ENCODE data around the gene TRIM22. TPM values are rescaled to one million over a fixed set of nuclear protein-coding genes. Genes with fewer than 3 reads are reported as not detected.

Gene TRIM22
- polyA plus RNA-seq, 3 donors: 122 to 277 (median 132) TPM

DNA sequence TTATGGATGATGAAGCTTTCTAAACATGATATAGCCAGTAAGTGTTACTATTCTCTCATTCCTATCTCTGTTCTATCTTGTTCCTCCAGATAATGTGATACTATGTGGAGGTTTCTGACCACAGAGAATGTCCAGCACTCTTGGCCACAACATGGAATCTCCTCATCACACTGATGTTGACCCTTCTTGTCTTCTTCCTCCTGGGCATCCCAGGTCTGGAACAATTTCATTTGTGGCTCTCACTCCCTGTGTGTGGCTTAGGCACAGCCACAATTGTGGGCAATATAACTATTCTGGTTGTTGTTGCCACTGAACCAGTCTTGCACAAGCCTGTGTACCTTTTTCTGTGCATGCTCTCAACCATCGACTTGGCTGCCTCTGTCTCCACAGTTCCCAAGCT lies 36.8 kb downstream of the TRIM22 start:
- H4K20me1 ChIP-seq (ENCODE audit: insufficient read depth, low read length): no peaks in the 10 kb centered on the region
- no peaks in the 10 kb centered on the region for H3K36me3 Mint-ChIP-seq
- H3K27ac Mint-ChIP-seq: no peak overlapping the region
- H3K4me1 Mint-ChIP-seq: no peaks in the 10 kb centered on the region
- H2AFZ ChIP-seq (ENCODE audit: insufficient read depth, low read depth, low read length, poor library complexity, severe bottlenecking): no peak overlapping the region
- WGBS (ENCODE audit: insufficient coverage): 92% methylated on average over 1 of the region's 1 CpG
- H3K9me3 Mint-ChIP-seq: peaks cover 0 to 5% (median 0%) of the 10 kb centered on the region in 7 donors
- no peaks in the 10 kb centered on the region for H3K4me1 ChIP-seq (ENCODE audit: control insufficient read depth in 1 of 2, insufficient read depth in 2 of 2, low read length in 2 of 2)
- H3K4me3 ChIP-seq (replicated peaks in 1 of 3; ENCODE audit: low read depth in 2 of 3, low read length in 3 of 3): no peak overlapping the region
- H3K27ac ChIP-seq (ENCODE audit: low read depth in 1 of 2, low read length in 2 of 2): no peak overlapping the region
- no peaks in the 10 kb centered on the region for H3K27me3 ChIP-seq (ENCODE audit: control insufficient read depth in 2 of 2, insufficient read depth in 2 of 2, low read length in 2 of 2)
- H3K4me3 Mint-ChIP-seq: no peak overlapping the region
- DNase-seq: no peak
- H3K27me3 Mint-ChIP-seq (ENCODE audit: low read depth in 3 of 3): peaks cover 0 to 2% (median 2%) of the 10 kb centered on the region in 3 donors
- H3K36me3 ChIP-seq (replicated peaks in 1 of 2; ENCODE audit: control insufficient read depth in 1 of 2, insufficient read depth in 2 of 2, low read length in 2 of 2): no peaks in the 10 kb centered on the region
- no peaks in the 10 kb centered on the region for H3K79me2 ChIP-seq (ENCODE audit: insufficient read depth, low read length)
- intact Hi-C loops (cut with micrococcal nuclease): no loop called here
- no peaks in the 10 kb centered on the region for H3K9me3 ChIP-seq (replicated peaks in 1 of 2; ENCODE audit: control insufficient read depth in 1 of 2, insufficient read depth in 1 of 2, low read length in 2 of 2)
- H3K4me2 ChIP-seq (replicated peaks; ENCODE audit: extremely low read depth, low read length, poor library complexity, severe bottlenecking): no peak overlapping the region
- TF ChIP-seq, protein P1, sequence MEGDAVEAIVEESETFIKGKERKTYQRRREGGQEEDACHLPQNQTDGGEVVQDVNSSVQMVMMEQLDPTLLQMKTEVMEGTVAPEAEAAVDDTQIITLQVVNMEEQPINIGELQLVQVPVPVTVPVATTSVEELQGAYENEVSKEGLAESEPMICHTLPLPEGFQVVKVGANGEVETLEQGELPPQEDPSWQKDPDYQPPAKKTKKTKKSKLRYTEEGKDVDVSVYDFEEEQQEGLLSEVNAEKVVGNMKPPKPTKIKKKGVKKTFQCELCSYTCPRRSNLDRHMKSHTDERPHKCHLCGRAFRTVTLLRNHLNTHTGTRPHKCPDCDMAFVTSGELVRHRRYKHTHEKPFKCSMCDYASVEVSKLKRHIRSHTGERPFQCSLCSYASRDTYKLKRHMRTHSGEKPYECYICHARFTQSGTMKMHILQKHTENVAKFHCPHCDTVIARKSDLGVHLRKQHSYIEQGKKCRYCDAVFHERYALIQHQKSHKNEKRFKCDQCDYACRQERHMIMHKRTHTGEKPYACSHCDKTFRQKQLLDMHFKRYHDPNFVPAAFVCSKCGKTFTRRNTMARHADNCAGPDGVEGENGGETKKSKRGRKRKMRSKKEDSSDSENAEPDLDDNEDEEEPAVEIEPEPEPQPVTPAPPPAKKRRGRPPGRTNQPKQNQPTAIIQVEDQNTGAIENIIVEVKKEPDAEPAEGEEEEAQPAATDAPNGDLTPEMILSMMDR (IDR thresholded peaks at IDR 0.05): no peak
- no peak overlapping the region for H3K9ac ChIP-seq (ENCODE audit: insufficient read depth, low read length, poor library complexity, severe bottlenecking)

DNA sequence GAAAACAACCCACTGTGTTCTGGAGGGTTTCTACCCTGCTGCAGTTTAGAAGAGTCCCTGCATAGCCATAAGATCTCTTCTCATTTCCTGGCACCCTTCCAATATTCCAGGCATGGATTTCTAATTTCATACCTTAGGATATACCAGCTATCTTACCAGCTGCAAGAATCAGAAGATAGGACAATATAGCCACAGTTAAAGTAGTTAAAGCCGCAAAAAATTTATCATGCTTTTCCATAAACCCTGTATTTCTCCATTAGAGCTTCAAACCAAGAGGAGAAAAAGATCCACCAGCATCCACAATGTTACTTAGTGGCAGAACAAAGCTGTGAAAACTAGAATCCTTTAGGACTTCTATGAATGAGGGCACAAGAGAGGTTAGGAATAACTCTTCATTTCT lies 38.1 kb downstream of the TRIM22 start:
- 88% methylated on average over 1 of the region's 1 CpG for WGBS (ENCODE audit: insufficient coverage)
- intact Hi-C loops (cut with micrococcal nuclease): no loop called here
- H3K9ac ChIP-seq (ENCODE audit: insufficient read depth, low read length, poor library complexity, severe bottlenecking): no peak overlapping the region
- TF ChIP-seq, protein P1 (IDR thresholded peaks at IDR 0.05): no peak
- H3K79me2 ChIP-seq (ENCODE audit: insufficient read depth, low read length): no peaks in the 10 kb centered on the region
- H3K4me2 ChIP-seq (replicated peaks; ENCODE audit: extremely low read depth, low read length, poor library complexity, severe bottlenecking): no peak overlapping the region
- Mint-ChIP-seq H3K27ac (no peak overlapping the region), H3K9me3 (peaks cover 0 to 5% (median 0%) of the 10 kb centered on the region in 7 donors), H3K4me1 (no peaks in the 10 kb centered on the region), H3K27me3 (ENCODE audit: low read depth in 3 of 3) (peaks cover 0 to 2% (median 2%) of the 10 kb centered on the region in 3 donors), H3K36me3 (no peaks in the 10 kb centered on the region), H3K4me3 (no peak overlapping the region)
- H3K4me3 ChIP-seq (replicated peaks in 1 of 3; ENCODE audit: low read depth in 2 of 3, low read length in 3 of 3): no peak overlapping the region
- no peaks in the 10 kb centered on the region for H3K9me3 ChIP-seq (replicated peaks in 1 of 2; ENCODE audit: control insufficient read depth in 1 of 2, insufficient read depth in 1 of 2, low read length in 2 of 2)
- H3K27ac ChIP-seq (ENCODE audit: low read depth in 1 of 2, low read length in 2 of 2): no peak overlapping the region
- H2AFZ ChIP-seq (ENCODE audit: insufficient read depth, low read depth, low read length, poor library complexity, severe bottlenecking): no peak overlapping the region
- H4K20me1 ChIP-seq (ENCODE audit: insufficient read depth, low read length): no peaks in the 10 kb centered on the region
- no peaks in the 10 kb centered on the region for H3K36me3 ChIP-seq (replicated peaks in 1 of 2; ENCODE audit: control insufficient read depth in 1 of 2, insufficient read depth in 2 of 2, low read length in 2 of 2)
- no peaks in the 10 kb centered on the region for H3K4me1 ChIP-seq (ENCODE audit: control insufficient read depth in 1 of 2, insufficient read depth in 2 of 2, low read length in 2 of 2)
- no peak for DNase-seq
- no peaks in the 10 kb centered on the region for H3K27me3 ChIP-seq (ENCODE audit: control insufficient read depth in 2 of 2, insufficient read depth in 2 of 2, low read length in 2 of 2)
